Measurements from ENCODE around the gene FHL3. TPM values are rescaled to one million over a fixed set of nuclear protein-coding genes. Genes with fewer than 3 reads are reported as not detected.
"Not testable (repeated sequence)": the region's sequence is repeated elsewhere in the genome, so short reads cannot be mapped to it uniquely, and the experiment has no call there.

FHL3 gene
- total RNA-seq, 1 donor from 2014 or later, result 70.1 TPM

GRCh38 chr1:37995751-37996345 is 9.5 kb downstream of the FHL3 start:
- no peak for DNase-seq (ENCODE audit: low read depth)

- no peak for DNase-seq (ENCODE audit: low read depth)
Measured at GRCh38 chr1:37994886-37995566, 10.3 kb downstream of the FHL3 start.

- DNase-seq (ENCODE audit: low read depth), result peak; percentile 38
Measured at GRCh38 chr1:37989361-37989930, 15.9 kb downstream of the FHL3 start.

GRCh38 chr1:37987679-37988078 is 17.6 kb downstream of the FHL3 start:
- no peak for DNase-seq (ENCODE audit: low read depth)

GRCh38 chr1:37983546-37983945 is 21.8 kb downstream of the FHL3 start:
- no peak for DNase-seq (ENCODE audit: low read depth)

- DNase-seq (ENCODE audit: low read depth), result peak; percentile 28
Measured at GRCh38 chr1:37978541-37978940, 26.8 kb downstream of the FHL3 start.

GRCh38 chr1:37975083-37975482 is 30.2 kb downstream of the FHL3 start:
- peak; percentile 57 for DNase-seq (ENCODE audit: low read depth)

- DNase-seq (ENCODE audit: low read depth), result no peak
Measured at GRCh38 chr1:37974567-37974966, 30.7 kb downstream of the FHL3 start.

- not testable (repeated sequence) for DNase-seq (ENCODE audit: low read depth)
Measured at GRCh38 chr1:37973684-37974083, 31.6 kb downstream of the FHL3 start.

GRCh38 chr1:37965301-37965700 is 40.0 kb downstream of the FHL3 start:
- no peak for DNase-seq (ENCODE audit: low read depth)

- DNase-seq (ENCODE audit: low read depth), result not testable (repeated sequence)
Measured at GRCh38 chr1:37964106-37964505, 41.2 kb downstream of the FHL3 start.

- peak; percentile 88 for DNase-seq (ENCODE audit: low read depth)
Measured at GRCh38 chr1:37958690-37959089, 46.6 kb downstream of the FHL3 start.

- no peak for DNase-seq (ENCODE audit: low read depth)
Measured at GRCh38 chr1:37955685-37956084, 49.6 kb downstream of the FHL3 start.

- peak; percentile 49 for DNase-seq (ENCODE audit: low read depth)
Measured at GRCh38 chr1:37954316-37954971, 50.9 kb downstream of the FHL3 start.

GRCh38 chr1:37952738-37953137 is 52.6 kb downstream of the FHL3 start:
- no peak for DNase-seq (ENCODE audit: low read depth)

GRCh38 chr1:37951783-37952624 is 53.3 kb downstream of the FHL3 start:
- DNase-seq (ENCODE audit: low read depth), result no peak

GRCh38 chr1:37951041-37951782 is 54.1 kb downstream of the FHL3 start:
- DNase-seq (ENCODE audit: low read depth), result no peak

GRCh38 chr1:37949524-37950152 is 55.7 kb downstream of the FHL3 start:
- DNase-seq (ENCODE audit: low read depth), result no peak

- DNase-seq (ENCODE audit: low read depth), result no peak
Measured at GRCh38 chr1:37948841-37949240, 56.5 kb downstream of the FHL3 start.

GRCh38 chr1:37948166-37948565 is 57.1 kb downstream of the FHL3 start:
- DNase-seq (ENCODE audit: low read depth), result no peak
